ENCODE results near the gene EFNA3. TPM values are rescaled to one million over a fixed set of nuclear protein-coding genes. Genes with fewer than 3 reads are reported as not detected.
A peak's percentile ranks its signal among the peaks of the same experiment; 100 is the strongest.

EFNA3 gene
- total RNA-seq, 1 experiment from 2014 or later, result 2.1 TPM

- DNase-seq (ENCODE audit: low read depth), result no peak
Measured at GRCh38 chr1:155083052-155083541, 4.5 kb downstream of the EFNA3 start.

DNA sequence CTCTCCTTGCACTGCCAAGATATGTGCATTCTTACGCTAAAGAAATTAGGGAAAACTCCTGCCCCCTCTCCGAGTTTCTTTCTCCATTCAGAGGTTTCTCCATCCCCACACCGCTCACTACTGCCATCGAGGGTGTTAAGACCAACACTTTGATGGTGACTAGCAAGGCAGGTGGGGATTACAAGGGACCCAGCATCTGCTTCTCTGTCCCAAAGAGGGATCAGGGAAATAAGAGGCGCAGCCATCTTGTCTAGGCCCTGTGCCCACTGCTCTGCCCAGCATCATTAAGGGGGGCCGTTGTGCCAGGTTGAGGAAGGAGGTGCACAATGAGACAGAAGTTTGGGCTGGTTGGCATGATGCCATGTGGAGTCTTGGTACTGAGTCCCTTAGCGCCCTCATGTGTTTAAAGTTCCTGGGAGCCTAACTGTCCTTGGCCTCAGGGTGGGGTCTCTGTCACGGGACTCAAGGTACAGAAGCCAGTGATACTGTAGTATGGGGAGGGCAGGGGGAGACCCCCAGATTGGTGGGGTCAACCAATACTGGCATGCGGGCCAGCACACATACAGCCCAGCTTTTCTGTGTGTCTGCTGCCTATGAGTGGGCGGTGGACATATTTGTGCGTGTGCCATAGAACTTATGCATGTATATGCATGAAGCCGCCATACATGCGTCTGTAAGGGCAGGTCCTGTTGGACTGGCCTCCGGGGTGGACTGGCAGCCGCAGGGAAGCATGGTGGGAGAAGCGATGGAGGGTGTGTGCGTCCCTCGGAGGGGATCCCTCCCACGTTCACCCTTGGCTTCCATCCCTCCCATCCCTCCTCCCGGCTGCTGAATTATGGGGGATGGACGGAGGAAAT lies 5.5 kb downstream of the EFNA3 start:
- peak; percentile 53 for DNase-seq (ENCODE audit: low read depth)

DNA sequence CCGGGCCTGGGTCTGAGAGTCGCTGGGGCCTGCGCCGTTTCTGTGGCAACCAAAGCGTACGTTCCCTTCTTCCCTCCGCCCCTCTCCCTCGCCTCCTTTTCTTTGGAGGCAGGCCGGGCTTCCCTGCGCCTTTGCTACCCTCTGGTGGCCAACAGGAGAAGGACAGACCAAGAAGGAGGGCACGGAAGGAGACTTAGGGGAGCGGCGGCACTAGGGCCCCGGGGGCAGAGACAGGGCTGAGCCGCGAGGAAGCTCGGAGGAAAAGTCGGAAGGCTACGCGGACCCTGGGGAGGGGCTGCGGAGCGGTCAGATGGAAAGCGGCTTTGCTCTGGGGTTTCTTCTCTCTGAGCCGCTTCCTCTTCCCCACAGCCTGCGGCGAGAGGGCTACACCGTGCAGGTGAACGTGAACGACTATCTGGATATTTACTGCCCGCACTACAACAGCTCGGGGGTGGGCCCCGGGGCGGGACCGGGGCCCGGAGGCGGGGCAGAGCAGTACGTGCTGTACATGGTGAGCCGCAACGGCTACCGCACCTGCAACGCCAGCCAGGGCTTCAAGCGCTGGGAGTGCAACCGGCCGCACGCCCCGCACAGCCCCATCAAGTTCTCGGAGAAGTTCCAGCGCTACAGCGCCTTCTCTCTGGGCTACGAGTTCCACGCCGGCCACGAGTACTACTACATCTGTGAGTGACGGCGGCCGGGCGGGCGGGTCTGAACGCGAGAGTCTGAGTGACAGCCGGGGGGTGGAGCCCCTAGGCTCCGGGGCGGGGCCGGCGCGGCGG lies 6.3 kb downstream of the EFNA3 start:
- peak; percentile 91 for DNase-seq (ENCODE audit: low read depth)

DNA sequence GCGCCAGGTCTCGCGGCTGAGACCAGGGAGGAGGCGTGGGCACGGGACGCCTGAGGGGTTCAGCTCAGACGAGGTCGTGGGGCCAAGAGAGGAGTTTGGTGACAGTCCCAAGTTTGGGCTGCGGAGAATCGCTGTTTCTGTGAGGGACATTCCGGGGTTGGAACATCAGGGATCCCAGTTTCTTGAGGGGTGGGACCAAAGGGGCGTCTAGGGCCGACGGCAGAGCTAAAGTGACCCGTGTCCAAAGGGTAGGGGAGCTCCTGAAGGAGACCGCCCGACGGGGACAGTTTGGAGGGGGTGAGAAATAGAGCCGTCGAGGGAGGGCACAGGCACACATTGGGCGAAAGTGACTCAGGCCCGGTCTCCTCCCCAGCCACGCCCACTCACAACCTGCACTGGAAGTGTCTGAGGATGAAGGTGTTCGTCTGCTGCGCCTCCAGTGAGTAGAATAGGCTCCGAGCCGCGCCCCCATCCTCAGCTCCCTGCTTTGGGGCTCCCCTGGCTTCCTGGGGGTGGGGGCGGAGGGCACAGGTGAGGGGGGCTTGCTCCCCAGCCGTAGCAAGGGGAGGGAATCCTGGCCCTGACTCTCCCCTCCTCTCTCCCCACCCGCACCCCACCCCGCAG lies 7.0 kb downstream of the EFNA3 start:
- no peak for DNase-seq (ENCODE audit: low read depth)

DNA sequence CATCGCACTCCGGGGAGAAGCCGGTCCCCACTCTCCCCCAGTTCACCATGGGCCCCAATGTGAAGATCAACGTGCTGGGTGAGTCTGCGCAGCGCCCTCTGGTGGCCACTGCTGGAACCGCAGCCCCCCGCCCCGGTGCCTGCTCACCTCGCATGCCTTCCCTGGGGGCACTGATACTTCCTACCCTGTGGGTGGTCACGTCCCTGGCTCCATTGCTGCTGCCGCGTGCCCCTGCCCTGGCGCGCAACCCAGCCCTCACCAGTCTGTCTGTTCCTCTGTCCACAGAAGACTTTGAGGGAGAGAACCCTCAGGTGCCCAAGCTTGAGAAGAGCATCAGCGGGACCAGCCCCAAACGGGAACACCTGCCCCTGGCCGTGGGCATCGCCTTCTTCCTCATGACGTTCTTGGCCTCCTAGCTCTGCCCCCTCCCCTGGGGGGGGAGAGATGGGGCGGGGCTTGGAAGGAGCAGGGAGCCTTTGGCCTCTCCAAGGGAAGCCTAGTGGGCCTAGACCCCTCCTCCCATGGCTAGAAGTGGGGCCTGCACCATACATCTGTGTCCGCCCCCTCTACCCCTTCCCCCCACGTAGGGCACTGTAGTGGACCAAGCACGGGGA lies 7.6 kb downstream of the EFNA3 start:
- DNase-seq (ENCODE audit: low read depth), result peak; percentile 29

DNA sequence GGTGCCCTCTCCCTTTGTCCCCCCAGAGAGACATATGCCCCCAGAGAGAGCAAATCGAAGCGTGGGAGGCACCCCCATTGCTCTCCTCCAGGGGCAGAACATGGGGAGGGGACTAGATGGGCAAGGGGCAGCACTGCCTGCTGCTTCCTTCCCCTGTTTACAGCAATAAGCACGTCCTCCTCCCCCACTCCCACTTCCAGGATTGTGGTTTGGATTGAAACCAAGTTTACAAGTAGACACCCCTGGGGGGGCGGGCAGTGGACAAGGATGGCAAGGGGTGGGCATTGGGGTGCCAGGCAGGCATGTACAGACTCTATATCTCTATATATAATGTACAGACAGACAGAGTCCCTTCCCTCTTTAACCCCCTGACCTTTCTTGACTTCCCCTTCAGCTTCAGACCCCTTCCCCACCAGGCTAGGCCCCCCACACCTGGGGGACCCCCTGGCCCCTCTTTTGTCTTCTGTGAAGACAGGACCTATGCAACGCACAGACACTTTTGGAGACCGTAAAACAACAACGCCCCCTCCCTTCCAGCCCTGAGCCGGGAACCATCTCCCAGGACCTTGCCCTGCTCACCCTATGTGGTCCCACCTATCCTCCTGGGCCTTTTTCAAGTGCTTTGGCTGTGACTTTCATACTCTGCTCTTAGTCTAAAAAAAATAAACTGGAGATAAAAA lies 8.4 kb downstream of the EFNA3 start:
- no peak for DNase-seq (ENCODE audit: low read depth)

DNA sequence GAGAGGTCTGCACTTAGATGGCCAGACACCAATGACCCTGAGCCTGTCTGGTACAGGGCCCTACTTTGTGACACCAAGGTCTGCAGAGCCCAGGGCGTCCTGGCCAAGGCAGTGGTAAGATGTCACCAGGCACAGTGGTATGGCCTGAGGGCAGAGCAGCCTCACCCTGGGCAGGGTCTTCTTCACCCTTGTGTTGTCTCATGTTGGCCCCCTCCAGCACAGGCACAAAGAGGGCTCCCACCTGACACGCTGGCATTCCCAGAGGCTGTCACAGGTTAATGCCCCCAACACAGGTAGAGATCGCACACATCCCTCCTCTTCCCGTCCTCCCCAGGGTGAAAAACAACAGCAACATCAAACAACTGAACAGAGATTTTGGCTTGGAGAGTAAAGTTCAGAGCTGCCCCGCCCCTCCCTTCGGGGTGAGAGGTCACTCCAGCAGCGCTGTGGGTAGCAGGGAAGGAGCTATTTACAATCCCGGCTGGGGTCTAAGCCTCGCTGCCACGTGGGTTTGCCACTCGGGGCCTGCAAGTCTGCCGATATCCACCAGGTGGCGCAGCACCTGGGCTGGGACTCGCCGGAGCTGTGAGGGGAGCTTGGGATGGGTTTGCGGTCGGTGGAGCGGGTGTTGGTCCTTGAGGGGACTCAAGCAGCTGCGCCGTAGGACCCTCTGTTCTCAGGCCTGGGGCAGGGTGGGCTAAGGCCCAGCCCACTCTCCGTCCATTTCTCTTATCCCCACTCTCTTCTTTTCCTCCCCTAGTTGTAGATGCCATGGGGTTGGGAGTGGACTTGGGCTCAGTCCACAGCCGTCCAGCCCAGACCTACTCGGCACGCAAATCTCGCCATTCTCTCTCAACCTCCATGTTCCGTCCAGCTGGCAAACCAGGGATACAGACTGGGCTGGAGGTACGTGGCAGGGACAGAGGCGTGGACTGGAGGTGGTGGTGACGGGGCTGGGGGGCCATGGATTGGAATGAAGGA lies 12.7 kb downstream of the EFNA3 start:
- peak; percentile 53 for DNase-seq (ENCODE audit: low read depth)

DNA sequence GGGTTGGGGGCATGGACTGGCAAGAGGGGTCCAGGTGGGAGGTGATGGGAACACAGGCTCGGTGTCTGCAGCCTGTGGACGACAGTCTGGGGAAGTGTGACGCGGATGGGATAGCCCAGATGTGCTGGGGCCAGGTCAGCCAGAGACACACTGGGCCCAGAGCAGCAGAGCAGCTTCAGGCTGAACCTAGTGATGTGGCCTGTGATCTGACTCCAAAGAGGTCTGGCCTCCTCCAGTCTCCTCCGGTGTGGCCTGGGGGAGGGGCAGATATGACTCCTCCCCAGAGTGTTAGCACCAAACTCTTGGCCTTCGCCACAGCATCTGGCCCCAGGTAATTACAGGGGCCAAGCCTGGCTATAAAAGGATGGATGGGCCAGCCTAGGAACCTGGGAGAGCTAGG lies 13.5 kb downstream of the EFNA3 start:
- no peak for DNase-seq (ENCODE audit: low read depth)

DNA sequence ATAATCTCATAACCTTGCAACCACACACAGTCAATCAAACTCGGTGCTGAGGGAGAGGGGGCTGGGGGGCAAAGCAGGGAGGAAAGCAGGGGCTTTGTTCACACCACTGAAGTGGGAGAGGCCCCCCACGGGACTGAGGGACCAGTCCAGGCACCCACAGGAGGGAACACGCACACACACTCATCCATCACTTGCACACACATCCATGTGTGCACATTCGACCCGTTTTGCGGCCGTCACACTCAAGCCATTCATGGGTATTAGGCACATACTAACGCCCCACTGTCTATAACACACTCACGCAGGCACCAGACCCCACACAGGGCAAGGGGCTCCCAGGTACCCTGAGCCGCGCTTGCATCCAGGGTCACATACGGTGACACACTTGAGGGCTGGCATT lies 14.0 kb downstream of the EFNA3 start:
- DNase-seq (ENCODE audit: low read depth), result no peak

- no peak for DNase-seq (ENCODE audit: low read depth)
Measured at GRCh38 chr1:155093911-155094621, 15.4 kb downstream of the EFNA3 start.

DNA sequence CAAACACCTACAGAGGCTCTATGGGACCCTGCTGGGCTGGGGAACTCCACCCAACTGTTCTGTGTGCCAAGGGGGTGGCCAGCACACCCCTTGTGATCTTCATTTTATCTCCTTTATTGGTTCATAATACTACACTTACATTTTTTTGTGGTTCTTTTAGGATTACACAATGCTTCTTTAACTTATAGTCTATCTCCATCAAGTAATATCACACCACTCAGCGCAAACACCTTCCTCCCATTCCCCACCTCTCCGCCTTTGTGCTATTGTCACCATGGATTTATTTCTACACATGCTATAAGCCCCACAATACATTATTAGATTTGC lies 15.9 kb downstream of the EFNA3 start:
- no peak for DNase-seq (ENCODE audit: low read depth)

DNA sequence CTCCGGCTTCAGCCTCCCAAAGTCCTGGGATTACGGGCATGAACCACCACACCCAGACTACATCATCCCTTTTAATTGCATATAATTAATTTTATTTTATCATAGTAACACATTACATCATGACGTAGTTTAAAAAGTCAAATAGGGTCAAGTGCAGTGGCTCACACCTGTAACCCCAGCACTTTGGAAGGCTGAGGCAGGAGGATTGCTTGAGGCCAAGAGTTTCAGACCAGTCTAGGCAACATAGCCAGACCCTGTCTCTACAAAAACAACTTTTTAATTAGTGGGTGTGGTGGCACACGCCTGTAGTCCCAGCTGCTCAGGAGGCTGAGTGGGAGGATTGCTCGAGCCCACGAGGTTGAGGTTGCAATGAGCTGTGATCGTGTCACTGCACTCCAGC lies 20.7 kb downstream of the EFNA3 start:
- DNase-seq (ENCODE audit: low read depth), result no peak

DNA sequence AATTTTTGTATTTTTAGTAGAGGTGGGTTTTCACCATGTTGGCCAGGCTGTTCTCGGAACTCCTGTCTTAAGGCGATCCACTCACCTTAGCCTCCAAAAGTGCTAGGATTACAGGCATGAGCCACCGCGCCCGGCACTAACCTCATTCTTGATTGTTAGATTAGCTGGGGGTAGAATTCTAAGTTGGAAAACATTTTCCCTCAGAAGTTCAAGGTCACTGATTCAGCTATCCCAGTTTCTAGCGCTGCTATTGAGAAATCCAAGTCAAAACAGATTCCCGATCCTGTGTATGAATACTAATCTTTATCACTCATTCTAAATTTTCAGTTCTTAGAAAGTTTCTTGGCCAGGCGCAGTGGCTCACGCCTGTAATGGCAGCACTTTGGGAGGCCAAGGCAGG lies 24.7 kb downstream of the EFNA3 start:
- DNase-seq (ENCODE audit: low read depth), result no peak

GRCh38 chr1:155104605-155105534 lies 26.2 kb downstream of the EFNA3 start:
- DNase-seq (ENCODE audit: low read depth), result no peak

- no peak for DNase-seq (ENCODE audit: low read depth)
Measured at GRCh38 chr1:155105604-155106011, 27.0 kb downstream of the EFNA3 start.

GRCh38 chr1:155106862-155107261 lies 28.2 kb downstream of the EFNA3 start:
- DNase-seq (ENCODE audit: low read depth), result no peak

GRCh38 chr1:155107309-155108264 lies 28.9 kb downstream of the EFNA3 start:
- no peak for DNase-seq (ENCODE audit: low read depth)

Data from LHCN-M2 (cell line).